BJ (cell line): Measurements from ENCODE around the gene LYPLAL1. TPM values are rescaled to one million over a fixed set of nuclear protein-coding genes. Genes with fewer than 3 reads are reported as not detected.

Source experiments
- CTCF ChIA-PET: fragments of 350-600 bp; formaldehyde crosslinking; extraction: SDS; loops from one replicate; lab custom pipeline; 2021; ENCODE audit warnings: antibody characterized with exemption, inconsistent platforms; lab: Yijun Ruan, JAX
- POLR2A ChIA-PET: fragments of 300-600 bp; sonication (Branson Sonifier 250); formaldehyde crosslinking; extraction: SDS; loops from one replicate; lab custom pipeline; 2021; ENCODE audit warnings: antibody characterized with exemption; lab: Charles Lee
- DNase-seq: peaks from one replicate; pipeline ENCODE4 v3.0.0-alpha.2; 2011; ENCODE audit warnings: low read depth
- H3K27me3 ChIP-seq: 2 replicates; pipeline ENCODE4 v1.6.0; 2011; ENCODE audit warnings: low read length; ENCODE audit not compliant: control insufficient read depth, insufficient read depth
- H3K36me3 ChIP-seq: 2 replicates; pipeline ENCODE4 v1.5.1; 2011; ENCODE audit warnings: low read length; ENCODE audit not compliant: control insufficient read depth, insufficient read depth
- H3K4me3 ChIP-seq: 2 replicates; pipeline ENCODE4 v1.5.1; 2011; ENCODE audit warnings: low read depth, mild to moderate bottlenecking, control low read depth, low read length
- polyA plus RNA-seq: library from polyadenylated mRNA; depleted of rRNA; stranded (reverse); fragments of >200 nt; gene quantifications from 2 replicates; pipeline ENCODE4 v1.2.3, GENCODE V29; 2011
- TF ChIP-seq, protein P1 (sequence below): IDR thresholded peaks from 2 replicates; pipeline ENCODE4 v1.5.1; 2011; ENCODE audit warnings: low read depth, mild to moderate bottlenecking, control low read depth, inconsistent platforms, low read length, moderate library complexity; ENCODE audit not compliant: insufficient read depth

Gene LYPLAL1
- polyA plus RNA-seq, 1 experiment: 4.1 TPM

GRCh38 chr1:219144658-219145315 lies 28.9 kb upstream of the LYPLAL1 start:
- Histone ChIP-seq H3K36me3 (no peaks in the 10 kb centered on the region), H3K27me3 (no peaks in the 10 kb centered on the region), H3K4me3 (no peak overlapping the region)
- TF ChIP-seq, protein P1, sequence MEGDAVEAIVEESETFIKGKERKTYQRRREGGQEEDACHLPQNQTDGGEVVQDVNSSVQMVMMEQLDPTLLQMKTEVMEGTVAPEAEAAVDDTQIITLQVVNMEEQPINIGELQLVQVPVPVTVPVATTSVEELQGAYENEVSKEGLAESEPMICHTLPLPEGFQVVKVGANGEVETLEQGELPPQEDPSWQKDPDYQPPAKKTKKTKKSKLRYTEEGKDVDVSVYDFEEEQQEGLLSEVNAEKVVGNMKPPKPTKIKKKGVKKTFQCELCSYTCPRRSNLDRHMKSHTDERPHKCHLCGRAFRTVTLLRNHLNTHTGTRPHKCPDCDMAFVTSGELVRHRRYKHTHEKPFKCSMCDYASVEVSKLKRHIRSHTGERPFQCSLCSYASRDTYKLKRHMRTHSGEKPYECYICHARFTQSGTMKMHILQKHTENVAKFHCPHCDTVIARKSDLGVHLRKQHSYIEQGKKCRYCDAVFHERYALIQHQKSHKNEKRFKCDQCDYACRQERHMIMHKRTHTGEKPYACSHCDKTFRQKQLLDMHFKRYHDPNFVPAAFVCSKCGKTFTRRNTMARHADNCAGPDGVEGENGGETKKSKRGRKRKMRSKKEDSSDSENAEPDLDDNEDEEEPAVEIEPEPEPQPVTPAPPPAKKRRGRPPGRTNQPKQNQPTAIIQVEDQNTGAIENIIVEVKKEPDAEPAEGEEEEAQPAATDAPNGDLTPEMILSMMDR: no peak
- POLR2A ChIA-PET: no interaction called here
- CTCF ChIA-PET: interaction anchor here (0.6 kb wide), 1 partner anchor 18 kb away, joined by 3 read pairs; no protein-coding TSS in a partner anchor
- no peak for DNase-seq

DNA sequence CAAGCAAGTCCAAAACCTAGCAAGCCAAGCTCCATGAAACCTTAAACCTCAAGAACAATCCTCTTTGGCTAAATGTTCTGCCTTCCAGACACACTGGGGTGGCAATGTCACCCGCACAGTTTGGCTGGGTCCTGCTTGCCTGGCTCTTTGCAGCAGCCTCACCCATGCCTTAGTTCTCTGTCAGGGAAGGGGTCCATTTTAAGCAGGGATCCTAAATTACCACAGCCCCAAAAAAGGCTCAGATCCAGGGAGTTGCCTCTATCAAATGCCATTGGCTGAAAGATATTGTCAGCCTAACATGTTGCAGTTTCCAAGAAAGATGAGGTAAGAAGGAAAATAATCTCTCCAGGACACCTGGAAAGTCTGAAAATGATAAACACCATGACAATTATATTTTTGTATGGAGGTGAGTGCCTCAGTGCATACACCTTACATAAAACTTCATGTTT lies 26.1 kb upstream of the LYPLAL1 start:
- no peaks in the 10 kb centered on the region for H3K36me3 ChIP-seq
- TF ChIP-seq, protein P1: no peak
- no peak overlapping the region for H3K4me3 ChIP-seq
- POLR2A ChIA-PET: no interaction called here
- DNase-seq: no peak
- H3K27me3 ChIP-seq: no peaks in the 10 kb centered on the region
- CTCF ChIA-PET: no interaction called here

GRCh38 chr1:219149009-219149577 lies 24.6 kb upstream of the LYPLAL1 start:
- TF ChIP-seq, protein P1: no peak
- H3K4me3 ChIP-seq: no peak overlapping the region
- DNase-seq: no peak
- ChIA-PET CTCF (interaction anchor here (1.1 kb wide), 1 partner anchor 14 kb away, joined by 3 read pairs; no protein-coding TSS in a partner anchor), POLR2A (no interaction called here)
- H3K27me3 ChIP-seq: no peaks in the 10 kb centered on the region
- H3K36me3 ChIP-seq: no peaks in the 10 kb centered on the region

DNA sequence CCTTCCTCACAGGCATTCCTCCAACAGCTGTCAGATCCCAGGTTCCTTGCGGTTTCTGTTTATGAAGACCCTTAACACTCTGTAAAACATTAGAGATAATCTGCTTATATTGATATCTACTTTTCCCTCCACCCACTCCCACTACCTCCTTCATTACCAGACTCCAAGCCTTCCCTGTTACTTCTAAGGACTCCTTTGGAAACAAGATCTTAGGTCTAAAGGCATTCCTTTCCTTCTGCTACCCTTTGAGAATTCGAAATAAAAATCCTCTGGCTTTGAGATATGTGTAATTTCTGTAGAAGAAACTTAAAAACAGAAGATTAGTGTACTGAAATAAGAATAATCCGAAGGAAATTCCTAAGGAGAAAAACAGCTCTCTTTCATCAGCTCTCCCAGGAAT lies 23.7 kb upstream of the LYPLAL1 start:
- Histone ChIP-seq H3K27me3 (no peaks in the 10 kb centered on the region), H3K36me3 (no peaks in the 10 kb centered on the region), H3K4me3 (no peak overlapping the region)
- DNase-seq: no peak
- CTCF ChIA-PET: interaction anchor here (1.3 kb wide), 1 partner anchor 11 kb away, joined by 3 read pairs; no protein-coding TSS in a partner anchor
- TF ChIP-seq, protein P1: no peak
- POLR2A ChIA-PET: no interaction called here

DNA sequence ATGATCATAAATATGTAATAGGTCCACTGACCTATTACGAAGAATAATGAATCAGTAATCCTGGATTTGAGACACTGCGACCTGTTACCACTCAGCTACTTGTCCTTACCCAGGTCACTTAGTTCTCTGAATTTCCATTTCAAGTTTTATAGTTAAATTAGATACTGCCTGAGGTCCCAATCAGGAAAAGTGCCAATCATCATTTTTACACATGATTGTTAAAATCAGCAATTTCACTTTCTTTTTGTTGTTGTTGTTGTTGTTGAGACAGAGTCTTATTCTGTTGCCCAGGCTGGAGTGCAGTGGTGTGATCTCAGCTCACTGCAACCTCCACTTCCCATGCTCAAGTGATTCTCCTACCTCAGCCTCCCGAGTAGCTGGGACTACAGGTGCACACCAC lies 22.8 kb upstream of the LYPLAL1 start:
- CTCF ChIA-PET: interaction anchor here (0.7 to 1.3 kb wide), 2 partner anchors 10 to 12 kb away, joined by 3 read pairs; no protein-coding TSS in a partner anchor
- Histone ChIP-seq H3K4me3 (no peak overlapping the region), H3K36me3 (no peaks in the 10 kb centered on the region), H3K27me3 (no peaks in the 10 kb centered on the region)
- no peak for DNase-seq
- POLR2A ChIA-PET: no interaction called here
- TF ChIP-seq, protein P1: no peak
